Uterine smooth muscle cell (primary cell): ENCODE data around the gene RAB4B. TPM values are rescaled to one million over a fixed set of nuclear protein-coding genes. Genes with fewer than 3 reads are reported as not detected.

Experiments
- total RNA-seq: library from RNA; depleted of rRNA; stranded (reverse); fragments of >200 nt; gene quantifications from 2 replicates; pipeline ENCODE4 v1.2.3, GENCODE V29; 2014

RAB4B gene, protein sequence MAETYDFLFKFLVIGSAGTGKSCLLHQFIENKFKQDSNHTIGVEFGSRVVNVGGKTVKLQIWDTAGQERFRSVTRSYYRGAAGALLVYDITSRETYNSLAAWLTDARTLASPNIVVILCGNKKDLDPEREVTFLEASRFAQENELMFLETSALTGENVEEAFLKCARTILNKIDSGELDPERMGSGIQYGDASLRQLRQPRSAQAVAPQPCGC
- 9.7 and 13.2 TPM in 2 replicates for total RNA-seq

DNA sequence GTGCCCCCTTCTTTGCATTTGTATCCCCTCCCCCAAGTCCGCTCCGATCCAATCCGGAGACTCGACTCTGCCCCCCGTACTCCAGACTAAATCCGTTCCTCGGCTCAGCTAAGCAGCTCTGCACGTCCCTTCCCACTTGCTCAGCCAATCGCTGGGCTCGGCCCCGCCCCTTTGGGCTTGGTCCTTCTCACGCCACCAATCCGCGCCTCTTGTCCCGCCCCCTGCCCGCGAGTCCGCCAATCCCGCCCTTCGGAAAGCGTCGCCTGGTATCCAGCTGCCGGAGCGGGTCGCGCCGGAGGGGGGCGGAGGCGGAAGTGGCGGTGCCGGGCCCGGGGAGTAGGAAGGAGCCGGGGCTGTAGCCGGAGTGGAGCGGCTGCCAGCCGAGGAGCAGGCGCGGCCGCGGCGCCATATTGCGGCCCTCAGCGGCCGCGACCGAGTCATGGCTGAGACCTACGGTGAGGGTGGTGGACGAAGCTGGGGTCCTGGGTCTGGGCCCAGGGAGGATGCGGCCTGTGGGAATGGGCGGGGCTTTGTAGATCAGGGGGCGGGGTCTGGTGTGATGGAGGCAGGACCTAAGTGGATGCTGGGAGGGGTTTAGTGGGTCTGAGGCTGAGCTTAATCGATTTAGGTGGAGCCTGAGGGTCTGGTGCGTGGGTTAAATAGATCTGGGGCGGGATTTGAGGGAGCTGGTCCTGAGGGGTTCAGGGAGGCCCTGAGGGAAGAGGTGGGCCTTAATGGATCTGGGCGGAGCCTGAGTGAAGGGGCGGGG lies at the start of gene RAB4B:
TSS of gene RAB4B (plus strand) at position 311 of the 769 bp plus-strand sequence. CDS start at position 440, 129 bp downstream.

GRCh38 chr19:40750058-40750873 lies 27.8 kb upstream of the RAB4B start, which contains the start of gene ACTMAP:
Gene ACTMAP (minus strand): TSS chr19:40750477. CDS start chr19:40749803, 674 bp downstream.

DNA sequence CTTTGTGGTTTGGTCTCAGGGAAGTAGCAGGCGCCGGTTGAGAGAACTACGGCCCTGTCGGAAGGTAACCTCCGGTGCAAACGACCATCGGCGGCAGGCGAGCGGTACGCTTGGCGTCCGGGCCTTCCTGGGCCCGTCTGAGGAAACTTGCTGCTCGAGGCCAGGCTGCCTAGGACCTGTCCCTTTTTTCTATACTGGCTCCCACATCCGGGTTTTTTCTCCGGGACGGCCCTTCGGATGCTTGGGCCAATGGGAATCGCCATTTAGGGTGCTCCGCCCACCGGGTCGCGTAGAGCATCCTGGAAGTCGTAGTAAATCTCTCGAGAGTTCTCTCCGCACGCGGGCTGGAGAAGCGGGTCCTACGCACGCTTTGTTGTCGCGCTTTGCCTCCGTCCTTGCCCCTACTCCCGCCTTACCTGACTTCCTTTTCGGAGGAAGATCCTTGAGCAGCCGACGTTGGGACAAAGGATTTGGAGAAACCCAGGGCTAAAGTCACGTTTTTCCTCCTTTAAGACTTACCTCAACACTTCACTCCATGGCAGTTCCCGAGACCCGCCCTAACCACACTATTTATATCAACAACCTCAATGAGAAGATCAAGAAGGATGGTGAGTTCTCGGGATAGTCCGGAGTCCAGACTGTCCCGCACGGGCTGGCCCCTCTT lies 27.0 kb upstream of the RAB4B start, which contains the start of gene SNRPA:
TSS of gene SNRPA (plus strand) at position 330 of the 664 bp plus-strand sequence. CDS start at position 536, 206 bp downstream.

DNA sequence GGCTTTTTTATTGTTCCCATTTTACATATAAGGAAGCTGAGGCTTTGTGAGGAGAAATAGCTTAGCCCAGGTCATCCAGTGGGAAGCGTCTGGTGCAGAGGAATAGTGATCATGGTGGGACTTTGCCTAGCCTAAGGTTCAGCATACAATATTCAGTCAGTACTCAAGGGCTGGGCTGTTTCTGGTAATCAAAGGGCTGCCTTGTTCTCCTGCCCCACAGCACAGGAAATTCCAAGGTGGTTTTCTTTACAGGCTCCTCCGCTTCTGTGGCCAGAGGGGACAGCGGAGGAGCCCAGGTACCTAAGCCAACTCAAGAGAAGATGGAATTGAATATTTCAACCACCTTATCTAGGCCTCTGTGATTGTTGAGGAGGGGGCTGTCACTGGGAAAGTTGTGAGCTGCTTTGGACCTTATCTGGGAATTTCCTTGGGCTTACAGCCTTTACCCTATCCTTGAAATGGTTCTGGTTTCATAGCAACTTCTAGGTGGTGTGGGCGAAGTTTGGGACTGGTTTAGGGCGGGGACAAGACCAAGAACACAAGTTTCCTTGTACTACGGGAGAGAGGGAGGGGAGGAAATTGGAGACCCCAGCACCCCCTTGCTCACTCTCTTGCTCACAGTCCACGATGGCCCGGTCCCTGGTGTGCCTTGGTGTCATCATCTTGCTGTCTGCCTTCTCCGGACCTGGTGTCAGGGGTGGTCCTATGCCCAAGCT lies 3.0 kb upstream of the RAB4B start, which contains the start of gene MIA:
TSS of gene MIA (plus strand) at position 606 of the 716 bp plus-strand sequence. CDS start at position 628, 22 bp downstream.

GRCh38 chr19:40798683-40799557 lies 20.9 kb downstream of the RAB4B start, which contains the start of gene EGLN2:
Gene EGLN2 (plus strand): TSS chr19:40799191. CDS start chr19:40800573, 1,382 bp downstream.

Other genes starting within 250 kb of the RAB4B start
- 32.9 and 34.4 TPM in 2 replicates for gene SHKBP1, start 201.4 kb upstream of the RAB4B start, total RNA-seq
- gene LTBP4, start 176.9 kb upstream of the RAB4B start, total RNA-seq, result 25.6 and 38.9 TPM in 2 replicates
- gene NUMBL, start 87.6 kb upstream of the RAB4B start, total RNA-seq, result 29.7 and 42.2 TPM in 2 replicates
- gene COQ8B, start 61.4 kb upstream of the RAB4B start, total RNA-seq, result 31.9 and 32.4 TPM in 2 replicates
- gene ITPKC, start 61.1 kb upstream of the RAB4B start, total RNA-seq, result 16.5 and 20.7 TPM in 2 replicates
- 0.77 and 1.1 TPM in 2 replicates for gene ACTMAP, start 27.8 kb upstream of the RAB4B start, total RNA-seq
- gene SNRPA, start 27.0 kb upstream of the RAB4B start, total RNA-seq, result 36.0 and 39.5 TPM in 2 replicates
- gene MIA, start 2.7 kb upstream of the RAB4B start, total RNA-seq, result 0.22 and 0.62 TPM in 2 replicates
- 116 and 117 TPM in 2 replicates for gene EGLN2, start 20.9 kb downstream of the RAB4B start, total RNA-seq
- gene CYP2A6, start 72.2 kb downstream of the RAB4B start, total RNA-seq, result not detected in 2 replicates
- gene CYP2A7, start 104.0 kb downstream of the RAB4B start, total RNA-seq, result not detected in 2 replicates
- not detected in 2 replicates for gene CYP2B6, start 213.0 kb downstream of the RAB4B start, total RNA-seq